Mesangial cell (primary cell): ENCODE measurements around the gene SCFD2. TPM values are rescaled to one million over a fixed set of nuclear protein-coding genes. Genes with fewer than 3 reads are reported as not detected.

Experiments
- total RNA-seq: library from RNA; depleted of rRNA; stranded (reverse); fragments of >200 nt; gene quantifications from 2 replicates; pipeline ENCODE4 v1.2.3, GENCODE V29; 2015

SCFD2 gene
- 9.0 and 24.3 TPM in 2 replicates for total RNA-seq

GRCh38 chr4:53365486-53366300 is at the start of gene SCFD2:
TSS of gene SCFD2 (minus strand) at chr4:53366061.

DNA sequence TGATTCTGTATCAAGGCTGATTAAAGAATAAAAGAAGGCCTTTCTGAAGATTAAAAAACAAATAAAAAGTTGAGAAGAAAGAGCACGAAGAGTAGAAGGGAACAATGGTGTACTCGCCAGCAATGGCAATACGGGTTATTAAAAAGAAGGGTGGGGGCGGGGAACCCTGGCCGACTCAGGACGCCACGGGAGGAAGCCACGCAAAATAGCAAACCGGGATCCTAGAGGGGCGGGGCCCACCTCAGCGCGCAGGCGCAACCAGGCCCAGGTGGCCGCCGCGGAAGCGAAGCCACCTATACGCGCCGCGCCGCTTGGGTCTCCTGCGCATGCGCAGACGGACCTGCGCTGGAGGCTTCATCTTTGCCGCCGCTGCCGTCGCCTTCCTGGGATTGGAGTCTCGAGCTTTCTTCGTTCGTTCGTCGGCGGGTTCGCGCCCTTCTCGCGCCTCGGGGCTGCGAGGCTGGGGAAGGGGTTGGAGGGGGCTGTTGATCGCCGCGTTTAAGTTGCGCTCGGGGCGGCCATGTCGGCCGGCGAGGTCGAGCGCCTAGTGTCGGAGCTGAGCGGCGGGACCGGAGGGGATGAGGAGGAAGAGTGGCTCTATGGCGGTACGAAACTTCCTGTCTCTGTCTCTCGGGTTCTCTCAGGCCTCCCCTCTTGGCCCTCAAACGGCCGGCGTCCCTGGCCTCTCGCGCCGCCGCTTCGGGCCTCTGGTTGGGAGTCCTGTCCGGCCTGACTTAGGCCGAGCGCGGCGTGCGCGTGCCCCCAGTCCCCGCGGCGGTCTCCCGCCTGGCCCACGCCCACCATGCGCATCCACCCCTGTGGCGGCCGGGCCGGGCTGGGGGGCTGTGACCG is 11.7 kb upstream of the SCFD2 start, which contains the start of gene FIP1L1:
TSS of gene FIP1L1 (plus strand) at position 323 of the 852 bp plus-strand sequence. CDS start at position 521, 198 bp downstream.

DNA sequence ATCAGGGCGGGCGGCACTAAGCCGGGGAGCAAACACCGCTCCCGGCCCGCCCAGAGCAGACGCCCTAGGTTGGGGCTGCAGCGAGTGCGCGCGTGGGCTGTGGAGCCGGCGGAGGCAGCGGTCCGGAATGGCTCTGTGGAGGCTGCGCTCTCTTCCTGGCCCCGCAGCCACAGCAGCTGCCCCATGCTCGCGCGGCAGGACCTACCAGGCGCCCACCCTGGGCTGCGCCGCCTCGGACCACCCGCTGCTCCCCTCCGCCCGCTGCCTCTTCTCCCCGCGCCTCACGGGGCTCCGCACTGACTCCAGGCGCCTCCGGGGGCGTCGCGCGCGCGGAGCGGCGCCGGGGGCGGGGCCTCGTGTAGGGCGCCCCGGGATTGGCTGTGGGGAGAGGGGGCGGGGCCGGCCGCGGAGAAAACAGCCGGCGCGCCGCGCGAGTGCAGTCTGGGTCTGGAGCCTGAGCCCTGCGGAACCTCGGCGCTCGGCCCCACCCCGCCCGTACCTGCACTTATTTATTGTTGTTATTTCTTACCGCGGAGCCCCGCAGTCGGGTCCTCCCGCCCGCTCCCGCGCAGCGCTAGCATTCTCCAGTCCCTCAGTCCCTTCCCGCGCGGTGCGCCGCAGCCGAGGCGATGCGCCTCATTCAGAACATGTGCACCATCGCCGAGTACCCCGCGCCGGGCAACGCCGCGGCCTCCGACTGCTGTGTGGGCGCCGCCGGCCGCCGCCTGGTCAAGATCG is 503.8 kb downstream of the SCFD2 start, which contains the start of gene RASL11B:
TSS of gene RASL11B (plus strand) at position 439 of the 738 bp plus-strand sequence. CDS start at position 630, 191 bp downstream.

Other genes with a start within 250 kb of the SCFD2 start
- gene FIP1L1, start 11.6 kb upstream of the SCFD2 start, total RNA-seq, result 15.3 and 22.5 TPM in 2 replicates
- gene LNX1, start 225.4 kb upstream of the SCFD2 start, total RNA-seq, result 0.33 and 1.0 TPM in 2 replicates